ENCODE measurements around the gene IMPG2.

Gene IMPG2

GRCh38 chr3:101230618-101231017 lies 89.8 kb downstream of the IMPG2 start:
- no peak for DNase-seq

DNA sequence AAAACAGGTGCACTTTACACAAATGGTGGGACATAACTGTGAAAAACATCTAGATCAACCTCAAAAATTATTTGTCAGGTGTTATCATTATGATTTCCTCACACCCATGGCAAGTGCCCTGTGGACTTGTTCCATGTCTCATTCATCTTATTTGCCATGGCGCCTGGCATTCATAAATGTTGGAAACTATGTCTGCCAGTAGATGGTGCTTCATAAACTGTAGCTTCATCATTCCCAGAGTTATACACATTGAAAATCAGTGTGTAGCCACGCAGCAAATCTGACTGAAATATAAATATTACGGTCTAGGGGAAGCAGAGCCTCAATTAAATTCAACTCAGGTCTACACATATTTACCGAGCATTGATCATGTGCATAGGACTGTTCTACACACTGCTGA lies 90.7 kb downstream of the IMPG2 start:
- DNase-seq, result no peak

DNA sequence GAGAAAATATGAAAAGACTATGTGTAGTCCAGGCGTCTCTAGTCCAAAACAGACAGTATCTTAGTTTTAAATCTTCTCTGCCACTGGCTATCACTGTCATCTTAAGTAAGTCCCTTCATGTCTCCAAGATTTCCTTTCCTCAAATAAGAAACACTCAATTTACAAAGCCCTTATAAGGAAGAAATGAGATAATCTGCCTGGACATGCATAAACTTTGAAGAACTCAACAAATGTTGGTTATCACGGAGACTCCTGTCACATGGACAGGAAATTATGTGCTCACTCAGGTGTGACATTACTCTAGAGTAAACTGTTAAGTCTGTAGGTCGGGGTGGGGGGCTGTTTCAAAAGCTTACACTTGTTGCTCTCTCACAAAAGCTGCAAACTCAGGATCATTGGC lies 91.9 kb downstream of the IMPG2 start:
- no peak for DNase-seq

DNA sequence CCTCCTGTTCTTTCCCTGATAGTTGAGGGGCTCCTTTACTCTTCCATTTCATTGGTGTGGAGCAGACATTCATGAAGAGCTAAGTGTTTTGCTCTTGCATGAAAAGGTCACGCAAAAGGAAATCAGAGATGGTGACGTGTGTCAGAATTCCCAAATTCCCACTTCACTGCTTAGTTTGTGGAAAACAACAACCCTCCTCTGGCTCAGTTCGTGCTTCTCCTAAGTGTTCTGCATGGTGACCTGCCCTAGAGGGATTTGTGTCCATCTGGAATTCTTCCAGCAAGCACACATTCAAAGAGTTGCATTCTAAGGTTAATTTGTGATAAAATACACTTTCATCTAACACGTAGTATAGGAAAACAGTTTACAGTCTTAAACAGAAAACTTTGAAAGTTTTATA lies 95.6 kb downstream of the IMPG2 start:
- DNase-seq, result no peak

- no peak for DNase-seq
These were observed 97.4 kb downstream of the IMPG2 start for GRCh38 chr3:101223016-101223415.

DNA sequence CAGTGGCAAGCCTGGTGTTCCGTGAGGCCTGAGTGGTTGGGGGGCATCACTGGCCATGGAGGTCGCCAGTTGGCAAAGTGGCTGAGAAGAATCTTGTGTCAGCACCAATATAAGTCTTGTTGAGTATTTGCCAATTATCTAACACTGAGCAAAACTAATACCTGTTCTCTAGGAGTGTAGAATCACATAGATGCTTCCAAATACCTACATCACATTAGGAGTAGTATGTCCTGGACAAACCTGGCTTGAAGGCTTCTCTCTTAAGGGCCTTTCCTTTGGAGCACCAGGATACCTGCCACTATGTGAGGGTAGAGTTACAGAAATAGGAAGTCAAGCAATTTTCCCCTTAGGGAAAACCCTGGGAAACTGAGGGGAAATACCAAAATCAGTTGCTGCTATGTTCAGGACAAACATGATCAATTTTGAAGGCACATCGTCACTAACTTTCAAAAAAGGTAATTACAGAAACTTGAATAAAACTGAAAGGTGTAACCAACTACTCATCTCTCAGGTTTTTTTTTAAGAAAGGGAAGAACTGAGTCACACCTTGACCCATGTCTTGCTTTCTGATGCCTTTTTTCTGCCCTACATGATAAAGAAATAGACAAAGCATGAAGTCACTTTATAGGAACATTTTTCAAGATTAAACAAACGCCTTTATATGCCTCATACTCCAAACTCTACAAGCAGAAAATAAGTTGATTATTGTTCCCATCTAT lies 100.4 kb downstream of the IMPG2 start:
- no peak for DNase-seq

- DNase-seq, result no peak
These were observed 102.7 kb downstream of the IMPG2 start for GRCh38 chr3:101217472-101218245.

GRCh38 chr3:101216710-101217465 lies 103.5 kb downstream of the IMPG2 start:
- DNase-seq, result no peak

GRCh38 chr3:101212730-101213129 lies 107.6 kb downstream of the IMPG2 start:
- DNase-seq, result no peak

DNA sequence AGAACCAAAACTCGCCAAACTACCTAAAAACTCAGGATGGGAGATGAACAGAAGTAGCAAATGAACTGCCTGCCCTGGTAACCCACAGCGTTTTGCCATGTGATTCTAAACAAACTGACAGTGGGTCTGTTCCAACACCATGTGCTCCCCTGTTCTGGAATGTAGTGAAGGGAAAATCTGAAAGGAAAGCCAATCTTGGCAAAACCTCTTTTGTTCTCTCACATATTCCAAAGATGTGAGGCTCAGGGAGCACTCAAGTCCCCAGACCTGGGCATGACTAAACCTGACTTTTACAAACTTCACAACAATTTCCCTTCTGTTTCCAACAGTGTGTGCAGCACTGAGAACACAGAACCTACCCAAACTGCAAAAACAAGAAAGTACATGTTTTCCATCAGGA lies 116.1 kb downstream of the IMPG2 start:
- no peak for DNase-seq

GRCh38 chr3:101203411-101203810 lies 117.0 kb downstream of the IMPG2 start:
- no peak for DNase-seq

GRCh38 chr3:101202640-101203039 lies 117.7 kb downstream of the IMPG2 start:
- DNase-seq, result no peak

DNA sequence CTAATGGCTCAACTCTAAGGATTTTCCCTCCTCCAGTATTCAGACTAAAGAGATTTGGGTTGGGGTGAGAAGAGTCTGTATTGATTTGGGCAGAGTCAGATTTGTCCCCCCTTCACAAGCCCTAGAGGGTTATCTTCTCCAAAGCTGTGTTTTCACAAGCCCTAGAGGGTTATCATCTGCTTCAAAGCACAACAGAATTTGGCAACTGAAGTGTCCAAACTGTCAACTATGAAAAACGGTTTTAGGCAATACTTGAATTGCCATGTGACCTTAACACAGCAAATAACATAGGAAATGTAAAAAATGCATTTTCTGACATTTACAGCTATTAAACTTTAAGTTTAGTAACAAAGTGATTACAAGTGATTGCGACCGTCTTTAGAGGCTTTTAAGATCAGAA lies 119.9 kb downstream of the IMPG2 start:
- DNase-seq, result no peak

DNA sequence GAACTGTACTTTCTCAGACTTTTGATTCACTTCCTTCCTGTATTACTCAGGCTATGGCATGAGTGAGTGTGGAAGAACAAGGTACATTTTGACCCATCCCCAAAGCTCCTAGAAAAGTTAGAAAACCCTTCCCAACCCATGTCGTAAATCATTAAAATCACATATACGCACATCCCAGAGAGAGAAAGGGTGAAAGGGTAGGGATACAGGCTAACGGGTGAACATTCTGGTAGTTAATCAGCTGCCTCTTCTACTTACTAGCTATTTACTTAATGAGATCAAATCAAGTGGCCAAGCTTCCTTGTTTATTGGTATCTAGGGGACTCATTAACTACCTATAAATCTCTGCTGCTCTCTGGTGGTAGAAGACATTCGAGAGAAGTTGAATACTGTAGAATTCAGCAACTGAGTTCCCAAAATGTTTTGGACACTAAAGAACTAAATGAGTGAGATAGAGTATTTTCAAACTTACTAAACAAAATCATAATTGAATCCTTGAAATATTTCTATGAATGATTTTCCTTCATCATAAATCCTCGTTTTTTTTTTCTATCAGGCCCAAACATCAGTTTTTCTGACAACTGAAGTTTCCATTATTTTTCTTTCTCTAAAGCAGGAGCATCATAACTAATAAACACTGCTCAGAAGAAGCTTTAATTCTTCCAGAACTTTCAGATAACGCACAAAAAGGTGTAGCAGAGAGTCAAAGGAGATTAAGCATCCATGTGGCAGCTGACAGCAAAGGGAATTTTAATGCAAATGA lies 124.2 kb downstream of the IMPG2 start:
- DNase-seq, result no peak

DNA sequence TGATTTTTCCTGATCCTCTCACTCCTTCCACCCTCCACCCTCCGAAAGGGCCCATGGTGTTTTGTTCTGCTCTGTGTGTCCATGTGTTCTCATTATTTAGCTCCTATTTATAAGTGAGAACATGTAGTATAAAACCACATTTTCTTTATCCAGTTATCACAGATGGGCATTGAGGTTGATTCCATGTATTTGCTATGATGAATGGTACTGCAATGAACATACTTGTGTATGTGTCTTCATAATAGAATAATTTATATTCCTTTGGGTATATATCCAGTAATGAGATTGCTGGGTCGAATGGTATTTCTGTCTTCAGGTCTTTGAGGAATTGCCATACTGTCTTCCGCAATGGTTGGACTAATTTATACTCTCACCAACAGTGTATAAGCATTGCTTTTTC lies 126.0 kb downstream of the IMPG2 start:
- no peak for DNase-seq

- DNase-seq, result no peak
These were observed 126.4 kb downstream of the IMPG2 start for GRCh38 chr3:101193957-101194356.

- no peak for DNase-seq
These were observed 130.6 kb downstream of the IMPG2 start for GRCh38 chr3:101189796-101190195.

DNA sequence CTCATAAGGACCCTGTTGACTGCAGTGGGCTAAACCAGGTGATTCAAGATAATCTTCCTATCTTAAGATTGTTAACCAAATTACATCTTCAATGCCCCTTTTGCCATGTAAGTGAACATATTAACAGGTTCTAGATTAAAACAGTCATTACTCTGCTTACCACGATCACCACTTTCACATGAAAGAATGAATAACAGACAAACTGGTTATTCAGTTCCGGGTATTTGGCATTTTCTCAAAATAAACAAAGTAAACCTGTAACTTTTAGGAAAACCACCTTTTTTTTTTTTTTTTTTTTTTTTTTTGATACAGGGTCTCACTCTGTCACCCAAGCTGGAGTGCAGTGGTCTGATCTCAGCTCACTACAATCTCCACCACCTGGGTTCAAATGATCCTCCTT lies 131.2 kb downstream of the IMPG2 start:
- DNase-seq, result no peak

DNA sequence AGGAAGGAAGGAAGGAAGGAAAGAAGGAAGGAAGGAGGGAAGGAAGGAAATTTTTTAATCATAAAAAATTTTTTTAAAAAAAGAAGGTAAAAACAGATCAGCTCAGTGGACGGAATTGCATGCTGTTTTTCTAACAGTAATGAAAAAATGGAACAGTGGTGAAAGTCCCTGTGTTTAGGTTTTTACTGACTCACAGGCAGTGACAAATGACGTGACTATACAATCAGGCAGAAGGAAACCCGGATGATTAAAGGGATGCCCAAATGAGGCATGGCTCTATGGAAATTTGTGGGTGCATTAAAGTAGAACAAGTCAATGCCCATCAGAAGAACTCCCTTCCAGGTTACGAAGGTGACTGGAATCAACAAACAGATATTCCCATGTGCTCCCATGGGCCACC lies 135.0 kb downstream of the IMPG2 start:
- no peak for DNase-seq

DNA sequence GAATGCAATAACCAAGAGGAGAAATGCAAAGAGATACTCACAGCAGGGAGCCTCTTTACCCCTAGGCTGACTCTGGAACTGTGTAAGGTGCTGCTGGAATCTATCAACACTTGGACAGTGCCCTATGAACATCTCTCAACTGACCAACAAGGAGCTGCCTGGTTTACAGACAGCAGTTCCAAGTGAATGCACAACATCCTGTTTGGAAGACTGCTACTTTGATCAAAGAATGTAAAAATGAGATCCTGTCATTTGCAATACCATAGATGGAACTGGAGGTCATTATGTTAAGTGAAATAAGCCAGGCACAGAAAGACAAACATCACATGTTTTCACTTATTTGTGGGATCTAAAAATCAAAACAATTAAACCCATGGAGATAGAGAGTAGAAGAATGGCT lies 136.3 kb downstream of the IMPG2 start:
- DNase-seq, result no peak

GRCh38 chr3:101183151-101183550 lies 137.2 kb downstream of the IMPG2 start:
- DNase-seq, result no peak

DNA sequence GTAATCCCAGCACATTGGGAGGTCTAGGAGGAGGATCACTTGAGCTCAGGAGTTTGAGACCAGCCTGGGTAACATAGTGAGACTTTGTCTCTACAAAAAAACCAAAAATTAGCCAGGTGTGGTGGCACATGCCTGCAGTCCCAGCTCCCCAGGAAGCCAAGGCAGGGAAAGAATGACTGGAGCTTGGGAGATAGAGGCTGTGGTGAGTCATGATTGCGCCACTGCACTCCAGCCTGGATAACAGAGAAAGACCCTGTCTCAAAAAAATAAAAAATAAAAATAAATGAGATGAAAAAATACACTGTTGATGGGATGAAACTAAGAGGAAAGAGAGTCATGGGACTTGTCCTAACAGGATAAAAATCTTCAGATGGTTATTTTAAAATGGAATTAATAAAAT lies 137.6 kb downstream of the IMPG2 start:
- DNase-seq, result no peak

- DNase-seq, result no peak
These were observed 138.6 kb downstream of the IMPG2 start for GRCh38 chr3:101181801-101182200.
